HG02840 (cell line): Measurements from ENCODE around the gene AGRN.
"Not testable (repeated sequence)": the region's sequence is repeated elsewhere in the genome, so short reads cannot be mapped to it uniquely, and the experiment has no call there.

Experiments used
- ATAC-seq: cut with Tn5 transposase; IDR thresholded peaks from one replicate; pipeline ENCODE4 v1.9.1; 2021; ENCODE audit warnings: mild to moderate bottlenecking, moderate library complexity, moderate number of reproducible peaks; ENCODE audit not compliant: unreplicated experiment, low FRiP score

The AGRN gene

DNA sequence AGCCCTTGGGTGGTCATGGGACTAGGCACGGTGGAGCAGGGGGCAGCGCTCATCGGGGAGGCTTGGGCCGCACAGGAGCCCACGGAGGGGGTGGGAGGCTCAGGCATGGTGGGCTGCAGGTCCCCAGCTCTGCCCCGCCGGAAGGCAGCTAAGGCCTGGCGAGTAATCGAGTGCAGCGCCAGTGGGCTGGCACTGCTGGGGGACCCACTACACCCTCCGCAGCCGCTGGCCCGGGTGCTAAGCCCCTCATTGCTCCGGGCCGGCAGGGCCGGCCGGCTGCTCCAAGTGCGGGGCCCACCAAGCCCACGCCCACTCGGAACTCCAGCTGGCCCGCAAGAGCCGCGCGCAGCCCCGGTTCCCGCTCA lies 1.6 kb upstream of the AGRN start:
- ATAC-seq, result not testable (repeated sequence)

DNA sequence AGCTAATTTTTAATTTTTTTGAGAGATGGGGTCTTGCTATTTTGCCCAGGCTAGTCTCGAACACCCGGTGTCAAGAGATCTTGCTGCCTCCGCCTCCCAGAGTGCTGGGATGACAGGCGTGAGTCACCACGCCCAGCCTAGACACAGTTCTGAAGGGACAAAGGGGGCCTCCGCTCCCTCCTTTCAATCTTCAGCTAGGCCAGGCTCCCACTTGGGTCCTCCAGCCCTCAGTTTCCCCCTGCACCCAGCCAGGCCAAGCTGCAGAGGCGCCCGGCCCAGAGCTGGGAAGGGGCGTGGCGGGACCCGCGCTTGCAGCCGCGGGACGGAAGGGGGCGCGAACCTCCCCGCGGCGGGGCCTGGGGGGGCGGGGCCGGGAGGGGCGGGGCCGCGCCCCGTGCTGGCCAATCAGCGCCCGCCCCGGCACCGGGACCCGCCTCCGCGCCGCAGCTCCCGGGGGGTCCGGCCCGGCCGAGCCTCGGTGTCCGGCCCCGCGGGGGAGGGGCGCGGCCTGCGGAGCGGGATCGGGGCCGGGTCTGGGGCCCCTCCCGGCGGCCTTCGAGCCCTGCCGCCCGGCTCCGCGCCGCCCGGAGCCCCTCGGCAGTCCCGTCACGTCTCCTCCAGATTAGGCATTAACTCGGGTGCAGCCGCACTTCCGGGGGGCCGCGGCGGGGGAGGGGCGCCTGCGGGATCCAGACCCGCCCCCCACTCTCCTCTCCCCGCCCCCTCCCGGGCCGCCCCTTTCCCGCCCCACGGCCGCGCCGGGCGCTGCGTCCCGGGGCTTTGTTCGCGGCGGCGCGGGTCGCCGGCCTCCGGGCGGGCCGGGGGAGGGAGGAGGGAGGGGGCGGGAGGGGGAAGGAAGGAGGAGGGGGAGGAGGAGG lies 559 bp upstream of the AGRN start:
- peak; percentile 66 for ATAC-seq

DNA sequence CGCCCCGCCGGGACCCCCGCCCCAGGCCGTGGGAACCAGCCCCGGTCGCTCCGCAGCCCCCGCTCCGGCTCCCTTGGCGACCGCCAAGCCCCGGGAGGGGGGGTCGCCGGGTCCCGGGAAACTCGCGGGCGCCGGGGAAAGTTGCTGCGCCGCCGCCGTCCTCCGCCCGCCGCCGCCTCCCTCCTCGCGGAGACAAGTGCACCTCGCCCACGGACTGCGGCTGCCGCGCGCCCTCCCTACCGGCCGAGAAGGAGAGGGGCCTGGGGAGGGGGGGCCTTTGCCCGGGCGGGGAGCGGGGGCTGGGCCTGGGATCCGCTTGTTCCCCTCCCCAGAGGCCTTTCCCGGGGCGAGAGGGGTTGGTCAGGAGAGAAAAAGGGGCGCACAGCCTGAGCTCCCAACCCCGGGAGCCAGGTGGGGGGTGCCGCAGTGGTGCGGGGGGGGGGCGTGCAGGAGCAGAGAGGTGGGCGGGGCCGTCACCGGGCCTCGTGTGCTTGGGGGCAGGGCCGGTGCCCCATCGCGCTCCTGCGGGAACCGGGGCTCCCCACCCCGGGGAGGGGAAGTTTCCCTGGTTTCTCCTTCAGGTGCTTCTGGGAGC lies 592 bp downstream of the AGRN start:
- ATAC-seq, result peak; percentile 18

GRCh38 chr1:1021010-1021919 lies 1.3 kb downstream of the AGRN start:
- no peak for ATAC-seq

GRCh38 chr1:1021920-1022259 lies 2.0 kb downstream of the AGRN start:
- no peak for ATAC-seq

DNA sequence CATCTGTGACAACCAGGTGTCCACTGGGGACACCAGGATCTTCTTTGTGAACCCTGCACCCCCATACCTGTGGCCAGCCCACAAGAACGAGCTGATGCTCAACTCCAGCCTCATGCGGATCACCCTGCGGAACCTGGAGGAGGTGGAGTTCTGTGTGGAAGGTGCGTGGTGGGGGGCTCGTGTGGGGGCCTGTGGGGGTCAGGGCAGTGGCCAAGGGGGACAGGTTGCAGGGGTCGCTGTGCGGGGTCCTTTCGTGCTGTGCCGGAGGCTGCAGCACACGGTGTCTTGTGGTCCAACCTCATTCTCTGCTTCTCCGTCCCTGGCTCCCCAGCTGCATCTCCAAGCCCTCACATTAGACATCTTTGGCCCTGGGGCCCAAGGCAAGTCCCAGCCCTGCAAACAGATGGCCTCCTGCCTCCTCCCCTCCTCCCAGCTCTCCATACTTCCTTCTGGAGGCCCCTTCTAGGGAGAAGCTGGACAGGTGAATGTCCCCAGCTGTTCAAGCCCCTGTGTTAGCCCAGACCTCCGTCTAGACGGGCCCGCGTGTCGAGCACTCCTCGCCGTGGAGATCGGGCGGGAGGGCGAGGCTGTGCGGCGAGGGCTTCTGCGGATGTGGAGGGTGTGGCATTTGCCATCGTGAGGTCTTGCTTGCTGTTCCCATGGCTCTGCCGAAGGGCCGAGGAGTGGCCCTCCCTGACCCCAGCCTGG lies 2.5 kb downstream of the AGRN start:
- ATAC-seq, result no peak

DNA sequence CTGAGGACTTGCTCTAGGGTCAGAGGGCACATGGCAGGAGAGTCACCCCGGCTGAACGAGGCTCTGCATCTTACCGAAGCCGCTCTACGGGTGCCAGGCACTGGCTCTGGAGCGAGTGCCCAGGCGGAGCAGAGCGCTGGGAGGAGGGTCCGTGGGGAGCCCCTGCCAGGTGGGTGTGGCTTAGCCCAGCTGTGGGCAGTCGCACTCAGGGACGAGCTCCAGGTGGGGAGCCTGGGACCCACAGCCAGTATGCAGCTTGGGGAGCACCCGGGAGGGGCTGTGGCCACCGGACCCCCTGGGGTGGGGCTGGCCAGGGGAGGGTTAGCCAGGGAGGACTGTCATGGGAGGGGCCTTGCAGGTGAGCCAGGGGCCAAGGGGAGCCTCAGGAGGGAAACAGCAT lies 3.8 kb downstream of the AGRN start:
- no peak for ATAC-seq

- no peak for ATAC-seq
Measured at GRCh38 chr1:1024149-1024770, 4.3 kb downstream of the AGRN start.

DNA sequence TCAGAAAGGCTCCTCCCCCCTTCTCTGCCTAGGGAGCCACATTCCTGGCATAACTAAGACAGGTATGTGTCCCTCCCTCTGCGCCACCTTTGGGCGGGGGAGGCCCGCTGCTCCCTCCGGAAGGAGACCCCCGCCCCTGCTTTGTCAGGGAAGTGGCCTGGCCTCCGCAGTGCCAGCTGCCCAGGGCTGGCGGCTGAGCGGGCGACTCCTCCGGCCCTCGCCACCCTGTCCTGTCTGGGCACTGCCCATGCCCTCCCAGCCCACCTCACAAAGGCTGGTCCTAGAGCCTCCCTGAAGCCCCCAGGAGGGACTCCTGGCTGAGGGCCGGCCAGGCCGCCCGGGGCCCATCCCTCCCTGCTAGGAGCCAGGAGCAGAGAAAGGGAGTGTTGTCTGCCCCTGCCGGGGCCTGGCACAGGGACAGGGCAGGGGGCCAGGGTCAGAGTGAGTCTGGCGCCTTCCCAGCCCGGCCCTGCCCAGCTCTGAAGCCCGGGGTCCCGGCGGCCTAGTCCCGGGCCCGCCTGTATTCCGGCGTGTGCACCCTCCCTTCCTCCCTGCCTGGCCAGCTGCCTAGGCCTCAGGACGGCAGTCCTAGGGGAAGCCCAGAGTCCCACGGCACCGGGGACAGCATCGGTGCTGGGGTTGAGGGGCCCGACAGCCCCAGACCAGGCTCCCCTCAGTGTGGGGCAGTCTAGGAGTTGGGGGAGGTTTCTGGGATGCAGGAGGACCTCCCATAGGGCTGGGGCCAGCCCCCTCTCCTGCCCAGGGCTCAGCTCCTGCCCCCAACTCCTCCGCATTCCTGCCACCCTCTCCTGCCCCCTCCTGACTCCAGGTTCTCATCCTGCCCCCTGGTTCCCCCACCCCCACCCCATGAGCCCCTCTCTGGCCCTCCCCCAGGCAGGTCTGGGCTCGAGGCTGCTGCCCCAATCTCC lies 5.1 kb downstream of the AGRN start:
- no peak for ATAC-seq

- ATAC-seq, result no peak
Measured at GRCh38 chr1:1025730-1026129, 5.8 kb downstream of the AGRN start.

DNA sequence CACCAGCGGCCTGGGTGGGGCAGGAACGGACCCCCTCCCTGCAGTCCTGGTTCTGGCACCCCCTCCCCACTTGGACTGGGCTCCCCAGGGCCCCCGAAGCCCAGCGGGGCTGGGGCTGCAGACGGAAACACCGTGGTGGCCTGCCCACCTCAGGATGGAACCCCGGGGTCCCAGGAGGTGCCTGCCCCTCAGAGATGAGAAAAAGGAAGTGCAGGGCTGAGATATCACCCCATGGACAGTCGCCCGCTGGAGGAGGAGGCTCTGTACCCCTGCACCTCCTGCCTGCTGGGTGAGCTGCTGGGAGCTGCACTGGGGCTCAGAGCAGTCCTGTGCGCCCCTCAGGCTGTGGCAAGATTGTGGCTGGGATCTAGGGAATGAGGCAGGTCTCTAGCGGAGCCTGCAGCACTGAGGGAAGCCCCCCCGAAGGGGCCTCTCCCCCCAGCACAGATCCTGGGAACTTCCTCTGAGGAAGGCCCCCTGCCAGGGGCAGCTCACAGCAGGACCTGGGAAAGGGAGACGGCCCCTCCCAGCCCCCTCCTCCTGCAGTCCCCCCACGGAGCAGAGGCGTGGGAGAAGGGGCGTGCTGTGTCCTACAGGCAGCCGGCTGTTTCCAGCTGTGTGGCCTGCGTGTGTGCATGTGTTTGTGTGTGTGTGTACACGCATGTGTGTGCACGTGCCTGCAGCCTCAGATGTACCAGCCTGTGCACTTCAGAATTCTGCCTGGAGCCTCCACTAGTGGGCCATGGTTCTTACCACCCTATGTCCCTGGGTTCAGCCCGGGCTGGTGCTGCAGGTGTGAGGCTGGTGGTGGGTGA lies 6.9 kb downstream of the AGRN start:
- no peak for ATAC-seq

DNA sequence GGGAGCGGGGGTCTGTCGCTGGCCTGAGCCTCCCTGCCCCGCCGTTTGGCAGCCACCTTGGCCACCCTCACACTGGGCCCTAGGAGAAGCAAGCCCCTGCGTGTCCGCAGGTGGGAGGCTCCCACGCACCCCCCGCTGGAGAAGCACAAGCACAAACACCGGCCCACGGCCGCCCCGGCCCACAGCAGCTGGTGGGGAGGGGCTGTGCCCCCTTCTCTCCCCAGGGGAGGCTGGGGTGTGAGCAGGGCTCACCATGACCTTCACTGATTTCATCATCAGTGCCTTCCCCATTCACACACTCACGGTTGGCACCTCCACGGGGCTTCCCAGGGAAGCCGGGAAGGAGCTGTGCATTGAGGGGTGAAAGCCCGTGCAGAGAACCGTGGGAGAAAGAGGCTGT lies 7.9 kb downstream of the AGRN start:
- no peak for ATAC-seq

- ATAC-seq, result not testable (repeated sequence)
Measured at GRCh38 chr1:1030867-1031658, 11.1 kb downstream of the AGRN start.

DNA sequence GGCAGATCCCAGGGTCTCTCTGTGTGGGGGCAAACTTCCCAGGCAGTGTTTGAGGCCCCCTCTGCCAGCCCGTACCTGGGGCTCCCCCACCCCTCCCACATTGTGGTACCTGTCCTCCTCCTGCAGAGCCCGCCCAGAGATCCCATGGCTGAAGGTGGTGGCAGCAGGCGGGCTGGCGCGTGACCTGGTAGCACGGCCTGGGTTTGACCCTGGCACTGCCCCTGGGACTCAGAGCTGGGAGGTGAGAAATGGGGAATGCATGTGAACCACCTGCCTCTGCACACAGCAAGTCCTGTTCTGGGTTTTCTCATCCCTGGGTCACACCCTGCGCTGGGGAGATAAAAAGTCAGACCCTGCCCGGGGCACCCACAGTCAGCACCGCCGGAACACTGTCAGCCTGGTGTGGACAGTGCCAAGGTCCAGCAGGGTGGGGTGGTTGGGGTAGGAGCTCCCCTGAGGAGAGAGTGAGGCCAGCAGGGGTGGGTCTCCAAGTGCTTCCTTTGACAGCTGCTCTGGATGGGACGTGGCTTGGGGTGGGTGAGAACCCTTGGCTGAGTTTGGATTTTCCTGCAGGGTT lies 11.8 kb downstream of the AGRN start:
- no peak for ATAC-seq

- no peak for ATAC-seq
Measured at GRCh38 chr1:1032424-1032823, 12.5 kb downstream of the AGRN start.

- ATAC-seq, result peak; percentile 81
Measured at GRCh38 chr1:1033009-1033587, 13.2 kb downstream of the AGRN start.
